ENCODE measurements around the gene PMPCA. TPM values are rescaled to one million over a fixed set of nuclear protein-coding genes. Genes with fewer than 3 reads are reported as not detected.

Gene PMPCA
- total RNA-seq, 4 donors from 2014 or later = 29.2 to 64.4 (median 33.6) TPM

- no peak for TF ChIP-seq CTCF (IDR thresholded peaks at IDR 0.05)
- DNase-seq (ENCODE audit: low spot score) (no peak), ATAC-seq (ENCODE audit: low FRiP score) (no peak)
These were observed 49.0 kb downstream of the PMPCA start for GRCh38 chr9:136459425-136459824.

- no peak for ATAC-seq (ENCODE audit: low FRiP score)
- DNase-seq (ENCODE audit: low spot score) = no peak
- TF ChIP-seq CTCF (IDR thresholded peaks at IDR 0.05) = no peak
These were observed 50.4 kb downstream of the PMPCA start for GRCh38 chr9:136460772-136461325.

GRCh38 chr9:136462664-136463063 is 52.2 kb downstream of the PMPCA start:
- ATAC-seq (ENCODE audit: low FRiP score) = no peak
- TF ChIP-seq CTCF (IDR thresholded peaks at IDR 0.05) = no peak

GRCh38 chr9:136463578-136463977 is 53.1 kb downstream of the PMPCA start:
- ATAC-seq (ENCODE audit: low FRiP score) (no peak), DNase-seq (ENCODE audit: low spot score) (no peak)
- no peak for TF ChIP-seq CTCF (IDR thresholded peaks at IDR 0.05)

More at GRCh38 chr9:136462664-136463063, 52.2 kb downstream of the PMPCA start:
- DNase-seq (ENCODE audit: low spot score) = no peak

GRCh38 chr9:136464241-136464640 is 53.8 kb downstream of the PMPCA start:
- TF ChIP-seq CTCF (IDR thresholded peaks at IDR 0.05) = no peak
- no peak for DNase-seq (ENCODE audit: low spot score)
- ATAC-seq (ENCODE audit: low FRiP score) = no peak

- no peak for TF ChIP-seq CTCF (IDR thresholded peaks at IDR 0.05)
- ATAC-seq (ENCODE audit: low FRiP score) (no peak), DNase-seq (ENCODE audit: low spot score) (no peak)
These were observed 55.2 kb downstream of the PMPCA start for GRCh38 chr9:136465500-136466154.

- DNase-seq (ENCODE audit: low spot score) (no peak), ATAC-seq (ENCODE audit: low FRiP score) (no peak)
- no peak for TF ChIP-seq CTCF (IDR thresholded peaks at IDR 0.05)
These were observed 55.7 kb downstream of the PMPCA start for GRCh38 chr9:136466155-136466541.
